SKM-1 (cell line): ENCODE results near the gene WSCD2.
"Not testable (repeated sequence)": the region's sequence is repeated elsewhere in the genome, so short reads cannot be mapped to it uniquely, and the experiment has no call there.

Source experiments
- DNase-seq: peaks from one replicate; lab custom pipeline; 2025; ENCODE audit not compliant: unreplicated experiment; lab: John Stamatoyannopoulos, UW

The WSCD2 gene

GRCh38 chr12:108191938-108192337, 62.9 kb downstream of the WSCD2 start:
- DNase-seq: no peak

- DNase-seq: no peak
Observed at GRCh38 chr12:108193493-108193892, 64.4 kb downstream of the WSCD2 start.

- no peak for DNase-seq
Observed at GRCh38 chr12:108193917-108194316, 64.8 kb downstream of the WSCD2 start.

- no peak for DNase-seq
Observed at GRCh38 chr12:108194585-108194984, 65.5 kb downstream of the WSCD2 start.

GRCh38 chr12:108196319-108196718, 67.2 kb downstream of the WSCD2 start:
- no peak for DNase-seq

- DNase-seq: no peak
Observed at GRCh38 chr12:108196921-108197320, 67.8 kb downstream of the WSCD2 start.

GRCh38 chr12:108198043-108198442, 69.0 kb downstream of the WSCD2 start:
- no peak for DNase-seq

GRCh38 chr12:108199106-108199505, 70.0 kb downstream of the WSCD2 start:
- no peak for DNase-seq

- no peak for DNase-seq
Observed at GRCh38 chr12:108201808-108202207, 72.7 kb downstream of the WSCD2 start.

- DNase-seq: no peak
Observed at GRCh38 chr12:108204117-108204987, 75.3 kb downstream of the WSCD2 start.

- no peak for DNase-seq
Observed at GRCh38 chr12:108205864-108206263, 76.8 kb downstream of the WSCD2 start.

- no peak for DNase-seq
Observed at GRCh38 chr12:108207791-108208730, 79.0 kb downstream of the WSCD2 start.

GRCh38 chr12:108210001-108210400, 80.9 kb downstream of the WSCD2 start:
- no peak for DNase-seq

GRCh38 chr12:108211157-108211556, 82.1 kb downstream of the WSCD2 start:
- no peak for DNase-seq

- no peak for DNase-seq
Observed at GRCh38 chr12:108213871-108214445, 84.9 kb downstream of the WSCD2 start.

GRCh38 chr12:108214486-108214885, 85.4 kb downstream of the WSCD2 start:
- DNase-seq: no peak

- DNase-seq: no peak
Observed at GRCh38 chr12:108215458-108215857, 86.4 kb downstream of the WSCD2 start.

GRCh38 chr12:108218921-108219320, 89.8 kb downstream of the WSCD2 start:
- no peak for DNase-seq

GRCh38 chr12:108225101-108225500, 96.0 kb downstream of the WSCD2 start:
- DNase-seq: not testable (repeated sequence)

- no peak for DNase-seq
Observed at GRCh38 chr12:108226866-108227265, 97.8 kb downstream of the WSCD2 start.

GRCh38 chr12:108228746-108229145, 99.7 kb downstream of the WSCD2 start:
- no peak for DNase-seq
